Activated CD8-positive, alpha-beta T cell treated with anti-CD3 and anti-CD28 coated beads for 36 hours (primary cell): Measurements from ENCODE around the gene DDX54. TPM values are rescaled to one million over a fixed set of nuclear protein-coding genes. Genes with fewer than 3 reads are reported as not detected.
A peak's percentile ranks its signal among the peaks of the same experiment; 100 is the strongest.

Source experiments
- ATAC-seq: fragments of 200-7000 bp; cut with Tn5 transposase; one replicate; pipeline ENCODE4 v1.10.0; 2021; ENCODE audit warnings: mild to moderate bottlenecking, moderate library complexity
- CTCF ChIA-PET: fragments of 350-600 bp; sonication (Branson Sonifier 250); formaldehyde crosslinking; loops from one replicate; lab custom pipeline; 2021; ENCODE audit warnings: antibody characterized with exemption; lab: Charles Lee
- POLR2A ChIA-PET: fragments of 350-600 bp; sonication (Branson Sonifier 250); formaldehyde crosslinking; loops from one replicate; lab custom pipeline; 2021; ENCODE audit warnings: antibody characterized with exemption; lab: Charles Lee
- DNase-seq: peaks from one replicate; pipeline ENCODE4 v3.0.0-alpha.2; 2020
- H3K27ac Mint-ChIP-seq: one replicate; pipeline ENCODE4 v1.8.0; 2021; ENCODE audit warnings: mild to moderate bottlenecking, mixed read lengths
- H3K27me3 Mint-ChIP-seq: one replicate; pipeline ENCODE4 v1.8.0; 2021; ENCODE audit warnings: mixed read lengths
- H3K36me3 Mint-ChIP-seq: one replicate; pipeline ENCODE4 v1.8.0; 2021; ENCODE audit warnings: low read depth, mixed read lengths
- H3K4me1 Mint-ChIP-seq: one replicate; pipeline ENCODE4 v1.8.0; 2021; ENCODE audit warnings: low read depth, mixed read lengths
- H3K4me3 Mint-ChIP-seq: one replicate; pipeline ENCODE4 v1.8.0; 2021; ENCODE audit warnings: mild to moderate bottlenecking, moderate library complexity, mixed read lengths
- H3K9me3 Mint-ChIP-seq: one replicate; pipeline ENCODE4 v1.8.0; 2021; ENCODE audit warnings: mixed read lengths
- CTCF ChIP-seq: fragments of 200-600 bp; IDR thresholded peaks from one replicate; pipeline ENCODE4 v1.8.0; 2022; ENCODE audit warnings: antibody characterized with exemption, mild to moderate bottlenecking
- intact Hi-C: fragments of 100-400 bp; cut with micrococcal nuclease; formaldehyde crosslinking; loops from one replicate; pipeline ENCODE4 v1.10.0; 2022
- total RNA-seq, 2 experiments: library from RNA; stranded (reverse); gene quantifications; one replicate each; pipeline ENCODE4 v1.2.3, GENCODE V29; 2021

The DDX54 gene
- total RNA-seq, 2 experiments from 2014 or later: 112 to 133 TPM

GRCh38 chr12:113136990-113137511 is 48.2 kb downstream of the DDX54 start:
- H3K36me3 Mint-ChIP-seq: no peaks in the 10 kb centered on the region
- no peaks in the 10 kb centered on the region for H3K27me3 Mint-ChIP-seq
- no peak for TF ChIP-seq CTCF
- H3K4me1 Mint-ChIP-seq: peaks cover 20% of the 10 kb centered on the region
- intact Hi-C loops: no loop called here
- ChIA-PET POLR2A (interaction anchor here (1.6 kb wide), 1 partner anchor 38 kb away, joined by 3 read pairs; no protein-coding TSS in a partner anchor), CTCF (interaction anchor here (0.9 to 3.8 kb wide), 5 partner anchors 14 to 88 kb away, joined by 3 to 16 read pairs (median 6); no protein-coding TSS in a partner anchor)
- ATAC-seq: no peak
- no peaks in the 10 kb centered on the region for H3K9me3 Mint-ChIP-seq
- H3K4me3 Mint-ChIP-seq: no peak overlapping the region
- no peak for DNase-seq
- H3K27ac Mint-ChIP-seq: peak overlapping the region; percentile 86

GRCh38 chr12:113136128-113136989 is 48.9 kb downstream of the DDX54 start:
- Mint-ChIP-seq H3K4me1 (peaks cover 15% of the 10 kb centered on the region), H3K36me3 (no peaks in the 10 kb centered on the region), H3K4me3 (peak overlapping the region; percentile 66), H3K27ac (peak overlapping the region; percentile 86), H3K9me3 (no peaks in the 10 kb centered on the region), H3K27me3 (no peaks in the 10 kb centered on the region)
- ChIA-PET POLR2A (interaction anchor here (1.6 to 2.8 kb wide), 2 partner anchors 16 to 37 kb away, joined by 3 to 12 read pairs; no protein-coding TSS in a partner anchor), CTCF (interaction anchor here (0.9 to 3.8 kb wide), 8 partner anchors 15 to 143 kb away, joined by 3 to 21 read pairs (median 4); no protein-coding TSS in a partner anchor)
- ATAC-seq (peak; percentile 79), DNase-seq (peak; percentile 93)
- TF ChIP-seq CTCF: no peak
- intact Hi-C loops: no loop called here

GRCh38 chr12:113135178-113136127 is 49.8 kb downstream of the DDX54 start, which contains the start of gene RASAL1:
Gene RASAL1 (minus strand): TSS chr12:113135761. CDS start chr12:113135462, 299 bp downstream.
- peak within 1 kb of the TSS; percentile 86 for H3K27ac Mint-ChIP-seq
- peaks cover 18% of the 10 kb centered on the region for H3K4me1 Mint-ChIP-seq
- ChIA-PET CTCF (interaction anchor here (1.0 to 3.8 kb wide), 10 partner anchors 9 to 142 kb away, joined by 3 to 21 read pairs (median 4); no protein-coding TSS in a partner anchor), POLR2A (interaction anchor here (0.9 to 2.8 kb wide), 3 partner anchors 10 to 78 kb away, joined by 3 to 12 read pairs (median 4); partner anchors contain the start of gene DTX1)
- TF ChIP-seq CTCF: peak; percentile 88
- intact Hi-C loops: no loop called here
- DNase-seq (peak; percentile 95), ATAC-seq (peak; percentile 91)
- no peaks in the 10 kb centered on the region for H3K9me3 Mint-ChIP-seq
- peak within 1 kb of the TSS; percentile 66 for H3K4me3 Mint-ChIP-seq
- H3K27me3 Mint-ChIP-seq: no peaks in the 10 kb centered on the region
- no peaks in the 10 kb centered on the region for H3K36me3 Mint-ChIP-seq

GRCh38 chr12:113134521-113134951 is 50.7 kb downstream of the DDX54 start:
- H3K36me3 Mint-ChIP-seq: no peaks in the 10 kb centered on the region
- ATAC-seq: no peak
- H3K27ac Mint-ChIP-seq: peak overlapping the region; percentile 68
- intact Hi-C loops: no loop called here
- H3K9me3 Mint-ChIP-seq: no peaks in the 10 kb centered on the region
- POLR2A ChIA-PET: interaction anchor here (0.9 to 2.8 kb wide), 4 partner anchors 11 to 87 kb away, joined by 3 to 12 read pairs (median 4); partner anchors contain the start of genes DTX1 and TPCN1
- H3K27me3 Mint-ChIP-seq: no peaks in the 10 kb centered on the region
- H3K4me3 Mint-ChIP-seq: peak overlapping the region; percentile 66
- H3K4me1 Mint-ChIP-seq: peaks cover 18% of the 10 kb centered on the region
- no peak for TF ChIP-seq CTCF
- CTCF ChIA-PET: interaction anchor here (0.8 to 3.8 kb wide), 13 partner anchors 10 to 87 kb away, joined by 3 to 21 read pairs (median 5); no protein-coding TSS in a partner anchor
- DNase-seq: no peak
